ENCODE measurements around the gene NPIPB2. TPM values are rescaled to one million over a fixed set of nuclear protein-coding genes. Genes with fewer than 3 reads are reported as not detected.

Gene NPIPB2
- total RNA-seq, 2 experiments from 2014 or later: 4.9 to 11.0 TPM

GRCh38 chr16:11901091-11901490, 40.8 kb downstream of the NPIPB2 start:
- ATAC-seq (peak; percentile 67), DNase-seq (no peak)
- no peaks in the 10 kb centered on the region for H3K9me3 Mint-ChIP-seq
- no peaks in the 10 kb centered on the region for H3K27me3 Mint-ChIP-seq
- H3K36me3 Mint-ChIP-seq (ENCODE audit: low read depth): peaks cover 35% of the 10 kb centered on the region
- CTCF ChIA-PET: interaction anchor here (0.8 to 2.1 kb wide), 2 partner anchors 30 to 167 kb away, joined by 3 to 7 read pairs; no protein-coding TSS in a partner anchor
- H3K27ac Mint-ChIP-seq: peak overlapping the region; percentile 77
- intact Hi-C loops (cut with micrococcal nuclease): no loop called here
- peaks cover 62% of the 10 kb centered on the region for H3K4me1 Mint-ChIP-seq (ENCODE audit: low read depth)
- TF ChIP-seq CTCF (IDR thresholded peaks at IDR 0.05): no peak
- POLR2A ChIA-PET: interaction anchor here (0.9 kb wide), 1 partner anchor 15 kb away, joined by 4 read pairs; the partner anchor contains the start of gene GSPT1
- no peak overlapping the region for H3K4me3 Mint-ChIP-seq

DNA sequence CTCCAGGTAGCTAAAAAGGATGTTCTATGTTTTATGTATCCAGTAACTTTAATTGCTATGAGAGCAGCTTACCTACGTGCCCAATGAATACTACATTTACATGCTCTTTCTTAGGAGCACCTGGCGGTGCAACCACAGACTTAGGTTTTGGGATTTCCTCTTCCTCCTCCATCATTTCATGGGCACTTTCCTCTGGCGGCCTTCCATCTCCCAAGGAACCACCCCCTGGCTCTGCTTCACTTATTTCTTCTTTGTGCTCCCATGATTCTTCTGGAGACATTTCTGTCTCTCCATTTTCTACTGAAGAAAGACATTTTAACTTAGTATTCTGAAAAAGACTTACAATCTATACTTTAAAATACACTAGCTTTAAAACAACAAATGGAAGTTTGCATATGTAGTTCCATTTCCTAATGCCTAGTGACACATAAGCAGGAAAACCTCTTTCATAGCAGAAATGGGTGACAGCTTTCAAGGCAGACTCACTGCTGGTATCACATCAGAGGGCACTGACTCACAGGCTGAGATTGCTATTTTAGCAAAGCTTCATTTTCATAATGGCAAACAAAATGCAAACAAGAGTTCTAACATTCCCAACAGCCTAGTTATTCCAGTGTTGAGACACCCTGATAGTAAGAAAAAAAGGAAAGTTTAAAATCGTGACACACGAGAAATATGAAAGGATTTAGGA, 45.2 kb downstream of the NPIPB2 start:
- no peaks in the 10 kb centered on the region for H3K9me3 Mint-ChIP-seq
- H3K27ac Mint-ChIP-seq: peak overlapping the region; percentile 44
- H3K4me1 Mint-ChIP-seq (ENCODE audit: low read depth): peaks cover 45% of the 10 kb centered on the region
- ChIA-PET CTCF (interaction anchor here (2.1 kb wide), 1 partner anchor 172 kb away, joined by 5 read pairs; no protein-coding TSS in a partner anchor), POLR2A (interaction anchor here (1.2 kb wide), 1 partner anchor 17 kb away, joined by 3 read pairs; no protein-coding TSS in a partner anchor)
- no peak for TF ChIP-seq CTCF (IDR thresholded peaks at IDR 0.05)
- H3K27me3 Mint-ChIP-seq: no peaks in the 10 kb centered on the region
- no peak overlapping the region for H3K4me3 Mint-ChIP-seq
- H3K36me3 Mint-ChIP-seq (ENCODE audit: low read depth): peaks cover 40% of the 10 kb centered on the region
- ATAC-seq (no peak), DNase-seq (no peak)
- intact Hi-C loops (cut with micrococcal nuclease): no loop called here

DNA sequence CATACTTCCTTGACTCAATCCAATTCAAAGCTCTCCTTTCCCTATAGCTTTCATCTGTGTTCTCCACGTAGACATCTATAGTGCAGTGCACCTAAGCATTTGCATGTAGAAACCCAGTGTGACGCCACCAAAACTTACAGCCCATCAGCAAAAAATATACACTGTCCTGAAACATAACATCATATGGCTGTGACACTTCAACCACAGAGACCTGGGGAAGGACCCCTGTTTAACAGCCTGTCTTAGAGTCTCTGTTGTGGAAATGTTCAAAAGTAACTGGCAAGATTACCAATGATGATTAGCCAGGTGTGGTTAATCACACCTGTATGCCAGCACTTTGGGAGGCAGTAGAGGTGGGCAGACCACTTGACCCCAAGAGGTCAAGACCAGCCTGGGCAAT, 48.3 kb downstream of the NPIPB2 start:
- TF ChIP-seq CTCF (IDR thresholded peaks at IDR 0.05): no peak
- Mint-ChIP-seq H3K36me3 (ENCODE audit: low read depth) (peaks cover 46% of the 10 kb centered on the region), H3K27me3 (no peaks in the 10 kb centered on the region), H3K9me3 (no peaks in the 10 kb centered on the region), H3K4me3 (no peak overlapping the region), H3K27ac (peak overlapping the region; percentile 11), H3K4me1 (ENCODE audit: low read depth) (peaks cover 19% of the 10 kb centered on the region)
- ChIA-PET CTCF (interaction anchor here (1.3 kb wide), 1 partner anchor 10 kb away, joined by 3 read pairs; no protein-coding TSS in a partner anchor), POLR2A (no interaction called here)
- DNase-seq (no peak), ATAC-seq (no peak)
- intact Hi-C loops (cut with micrococcal nuclease): no loop called here

GRCh38 chr16:11892761-11893160, 49.1 kb downstream of the NPIPB2 start:
- intact Hi-C loops (cut with micrococcal nuclease): no loop called here
- H3K4me3 Mint-ChIP-seq: no peak overlapping the region
- CTCF ChIA-PET: no interaction called here
- no peaks in the 10 kb centered on the region for H3K27me3 Mint-ChIP-seq
- H3K9me3 Mint-ChIP-seq: no peaks in the 10 kb centered on the region
- peaks cover 44% of the 10 kb centered on the region for H3K36me3 Mint-ChIP-seq (ENCODE audit: low read depth)
- no peak overlapping the region for H3K27ac Mint-ChIP-seq
- DNase-seq (no peak), ATAC-seq (no peak)
- no peak for TF ChIP-seq CTCF (IDR thresholded peaks at IDR 0.05)
- POLR2A ChIA-PET: interaction anchor here (1.3 kb wide), 1 partner anchor 41 kb away, joined by 4 read pairs; the partner anchor contains the start of gene RSL1D1
- peaks cover 14% of the 10 kb centered on the region for H3K4me1 Mint-ChIP-seq (ENCODE audit: low read depth)

GRCh38 chr16:11890231-11890965, 51.4 kb downstream of the NPIPB2 start:
- Mint-ChIP-seq H3K4me1 (ENCODE audit: low read depth) (peaks cover 3% of the 10 kb centered on the region), H3K27ac (no peak overlapping the region), H3K9me3 (no peaks in the 10 kb centered on the region), H3K4me3 (no peak overlapping the region), H3K27me3 (no peaks in the 10 kb centered on the region), H3K36me3 (ENCODE audit: low read depth) (peaks cover 49% of the 10 kb centered on the region)
- DNase-seq (no peak), ATAC-seq (no peak)
- CTCF ChIA-PET: no interaction called here
- no peak for TF ChIP-seq CTCF (IDR thresholded peaks at IDR 0.05)
- POLR2A ChIA-PET: no interaction called here
- intact Hi-C loops (cut with micrococcal nuclease): no loop called here

All from activated CD8-positive, alpha-beta T cell treated with anti-CD3 and anti-CD28 coated beads for 36 hours (primary cell).